ENCODE data around the gene FRMPD4.

The FRMPD4 gene

DNA sequence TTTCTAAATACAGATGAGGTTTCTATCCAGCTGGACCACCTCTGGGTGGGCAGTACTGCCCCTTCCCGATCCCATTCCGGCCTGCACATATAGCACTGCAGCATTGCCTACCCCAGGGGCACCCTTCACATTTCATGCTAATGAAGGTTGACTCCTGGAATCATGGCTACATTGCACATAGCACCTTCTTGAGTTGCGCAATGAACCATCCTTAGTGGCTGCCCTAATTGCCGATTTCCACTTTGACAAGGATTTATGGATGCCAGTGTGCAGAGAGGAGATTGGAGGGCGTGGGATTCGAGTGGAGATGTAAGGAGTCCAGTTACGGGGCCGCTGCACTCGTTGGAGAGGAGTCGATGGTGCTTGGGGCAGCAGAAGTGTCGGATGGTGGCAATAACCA lies 229.0 kb downstream of the FRMPD4 start:
- DNase-seq (ENCODE audit: low spot score), result no peak

- no peak for DNase-seq (ENCODE audit: low spot score)
These were observed 232.3 kb downstream of the FRMPD4 start for GRCh38 chrX:12370497-12370986.

DNA sequence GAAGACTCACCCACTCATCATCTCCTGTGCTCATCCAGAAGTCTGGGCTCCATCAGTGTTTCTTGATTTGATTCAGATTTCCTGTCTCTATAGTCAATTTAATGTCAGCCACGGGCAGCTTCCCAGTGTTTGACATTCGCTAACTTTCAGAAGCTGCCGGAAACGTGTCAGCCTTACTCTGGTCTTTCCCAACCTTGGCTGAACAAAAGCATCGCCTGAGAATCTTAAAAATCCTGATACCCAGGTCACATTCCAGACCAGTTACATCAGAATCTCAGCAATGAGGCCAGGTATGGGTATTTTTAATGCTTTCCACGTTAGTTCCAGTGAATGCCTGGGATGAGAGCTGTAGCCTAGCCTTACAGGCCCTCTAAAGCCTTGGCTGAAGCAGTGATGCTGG lies 233.8 kb downstream of the FRMPD4 start:
- DNase-seq (ENCODE audit: low spot score), result no peak

- no peak for DNase-seq (ENCODE audit: low spot score)
These were observed 236.0 kb downstream of the FRMPD4 start for GRCh38 chrX:12374286-12374685.

DNA sequence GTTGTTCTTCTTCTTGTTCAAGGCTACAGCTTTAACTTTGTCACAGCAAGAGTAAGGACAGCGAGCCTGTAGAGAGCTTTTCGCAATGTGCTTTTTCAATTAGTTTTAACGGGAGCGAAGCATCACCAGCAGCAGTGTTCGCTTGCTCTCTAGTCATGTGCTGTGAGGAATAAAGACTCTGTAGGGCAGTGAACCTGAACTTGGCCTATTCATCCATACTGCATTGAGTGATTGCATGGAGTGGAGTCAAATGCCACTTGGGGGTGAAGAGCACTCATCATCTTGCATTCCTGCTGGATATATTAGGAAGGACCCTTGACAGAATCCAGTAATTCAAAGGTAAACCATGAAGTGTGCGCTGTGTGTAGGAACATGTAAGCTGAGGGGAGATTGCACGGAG lies 240.0 kb downstream of the FRMPD4 start:
- no peak for DNase-seq (ENCODE audit: low spot score)

GRCh38 chrX:12378706-12379105 lies 240.4 kb downstream of the FRMPD4 start:
- DNase-seq (ENCODE audit: low spot score), result no peak

DNA sequence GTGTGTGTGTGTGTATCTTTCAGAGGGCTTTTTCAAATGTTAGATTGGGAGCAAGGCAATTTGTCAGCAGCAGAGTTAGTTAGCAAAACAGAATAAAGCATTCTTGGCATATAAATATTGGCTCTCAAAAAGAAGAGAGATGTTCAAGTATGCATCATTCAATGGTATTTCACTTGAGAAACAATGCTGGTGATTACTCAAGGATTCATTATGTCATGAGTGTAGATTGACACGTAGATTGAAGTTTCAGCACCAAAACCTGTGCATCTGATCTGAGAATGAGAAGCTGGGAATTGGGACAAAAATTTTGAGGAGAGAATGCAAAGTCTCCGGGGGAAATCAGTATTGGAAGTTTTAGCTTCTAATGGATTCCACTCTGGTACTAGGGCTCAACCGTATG lies 241.4 kb downstream of the FRMPD4 start:
- DNase-seq (ENCODE audit: low spot score), result no peak

DNA sequence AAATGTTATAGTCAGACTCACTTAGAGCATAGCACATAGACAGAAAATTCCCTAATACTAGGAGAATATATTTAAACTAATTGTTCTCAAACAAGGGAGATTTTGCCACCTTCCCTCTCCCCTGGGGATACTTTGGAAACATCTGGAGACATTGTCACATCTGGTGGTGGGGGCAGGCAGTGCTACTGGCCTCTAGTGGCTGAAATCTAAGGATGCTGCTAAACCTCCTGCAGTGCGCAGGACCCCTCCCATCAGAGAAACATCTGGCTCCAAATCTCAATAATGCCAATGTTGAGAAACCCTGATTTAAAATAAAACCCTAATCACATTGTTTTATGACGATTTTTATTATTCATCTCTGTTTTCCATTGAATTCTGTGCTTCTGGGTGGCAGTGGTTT lies 244.9 kb downstream of the FRMPD4 start:
- DNase-seq (ENCODE audit: low spot score), result no peak

- no peak for DNase-seq (ENCODE audit: low spot score)
These were observed 252.0 kb downstream of the FRMPD4 start for GRCh38 chrX:12390301-12390700.

GRCh38 chrX:12396584-12396983 lies 258.3 kb downstream of the FRMPD4 start:
- DNase-seq (ENCODE audit: low spot score), result no peak

DNA sequence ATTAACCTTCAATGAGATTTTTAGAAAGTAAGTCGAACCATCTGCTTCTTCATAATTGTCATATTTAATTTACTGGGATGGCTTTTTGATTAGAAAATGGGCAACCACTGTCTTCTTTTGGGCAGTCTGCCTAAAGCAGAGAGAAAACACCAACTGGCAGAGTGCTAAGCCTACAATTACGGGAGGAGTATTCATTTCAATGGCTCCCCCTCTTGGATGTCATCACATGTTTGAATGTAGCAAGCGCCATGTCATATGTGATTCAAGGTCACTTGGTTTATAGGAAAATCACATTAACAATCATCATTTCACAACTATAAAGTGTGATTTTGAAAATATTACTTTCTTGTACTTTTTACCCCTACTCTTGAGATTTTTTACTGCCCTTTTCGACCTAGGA lies 261.9 kb downstream of the FRMPD4 start:
- no peak for DNase-seq (ENCODE audit: low spot score)

DNA sequence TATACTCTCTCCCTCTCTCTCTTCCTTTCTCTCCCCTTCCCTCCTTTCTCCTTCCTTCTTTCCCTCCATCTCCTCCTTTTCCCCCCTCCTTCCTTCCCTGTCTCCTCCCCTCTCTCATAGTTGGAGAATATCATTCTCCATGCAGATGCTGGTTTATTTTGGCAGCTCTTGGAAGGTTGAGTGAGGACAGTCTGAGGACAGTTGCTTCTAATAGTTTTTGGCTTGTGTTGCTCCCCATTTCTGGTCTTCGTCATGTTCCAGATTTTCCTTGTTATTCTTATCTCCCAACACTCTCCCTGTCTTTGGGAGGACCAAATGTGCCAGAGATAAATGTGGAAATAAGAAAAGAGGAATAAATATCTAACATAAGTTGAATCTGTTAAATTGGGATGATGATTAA lies 263.0 kb downstream of the FRMPD4 start:
- no peak for DNase-seq (ENCODE audit: low spot score)

- DNase-seq (ENCODE audit: low spot score), result no peak
These were observed 265.3 kb downstream of the FRMPD4 start for GRCh38 chrX:12403474-12404082.

- no peak for DNase-seq (ENCODE audit: low spot score)
These were observed 267.0 kb downstream of the FRMPD4 start for GRCh38 chrX:12405306-12405705.

DNA sequence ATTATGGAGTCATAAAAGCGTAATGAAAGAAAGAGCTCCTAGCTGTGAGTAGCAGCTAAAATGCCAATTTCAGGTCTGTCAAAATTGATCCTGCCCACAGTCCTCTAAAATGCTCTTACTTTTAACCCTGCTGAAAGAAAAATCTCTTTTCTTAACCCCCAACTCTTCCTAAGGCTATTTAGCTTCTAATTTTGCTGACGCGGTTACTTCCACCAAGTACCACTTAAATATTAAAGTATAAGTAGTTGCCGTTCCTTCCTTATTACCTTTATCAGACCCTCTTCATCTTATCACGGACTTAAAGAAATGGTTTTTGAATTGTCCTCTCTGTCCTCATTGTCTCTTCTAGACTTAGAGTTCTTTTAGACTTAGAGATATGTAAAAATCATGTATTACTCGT lies 272.2 kb downstream of the FRMPD4 start:
- DNase-seq (ENCODE audit: low spot score), result no peak

GRCh38 chrX:12411831-12412230 lies 273.6 kb downstream of the FRMPD4 start:
- no peak for DNase-seq (ENCODE audit: low spot score)

- DNase-seq (ENCODE audit: low spot score), result no peak
These were observed 274.3 kb downstream of the FRMPD4 start for GRCh38 chrX:12412561-12412960.

GRCh38 chrX:12419591-12419990 lies 281.3 kb downstream of the FRMPD4 start:
- DNase-seq (ENCODE audit: low spot score), result no peak

DNA sequence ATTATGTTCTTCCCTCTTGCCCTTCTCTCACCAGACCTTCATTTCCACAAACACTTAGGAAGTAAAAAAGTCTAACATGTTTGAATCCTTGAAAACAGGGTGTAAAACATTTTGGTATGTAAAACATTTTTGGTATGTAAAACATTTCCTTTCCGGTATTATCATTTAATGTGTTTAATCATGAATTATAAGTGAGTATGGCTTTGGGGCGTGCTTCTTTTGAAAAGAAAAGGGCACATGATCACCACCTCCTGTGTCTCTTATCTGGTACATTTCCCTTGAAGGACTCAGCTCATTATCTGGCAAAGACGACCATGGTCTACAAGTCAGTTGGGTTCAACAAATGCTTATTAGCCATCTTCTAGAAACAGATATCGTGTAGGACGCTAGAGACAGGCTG lies 283.6 kb downstream of the FRMPD4 start:
- no peak for DNase-seq (ENCODE audit: low spot score)

DNA sequence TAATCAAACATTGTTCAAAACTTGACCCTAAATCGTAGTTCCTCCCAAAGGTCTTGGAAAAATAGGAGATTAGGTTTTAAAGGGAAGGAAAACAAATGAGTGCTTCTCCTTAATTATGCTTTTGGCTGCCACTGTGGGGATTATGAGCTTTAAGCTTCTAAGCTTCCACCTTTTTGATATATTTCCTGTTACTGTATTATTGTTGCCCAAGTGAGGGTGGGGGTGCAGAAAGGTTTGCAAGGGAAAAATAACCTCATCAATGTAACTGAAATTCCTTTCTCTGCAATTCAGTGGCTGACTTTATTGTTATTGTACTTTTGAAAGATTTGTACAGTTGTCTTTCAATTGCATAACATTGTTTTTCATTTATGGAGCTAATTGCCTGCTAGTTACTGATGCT lies 285.1 kb downstream of the FRMPD4 start:
- no peak for DNase-seq (ENCODE audit: low spot score)

- no peak for DNase-seq (ENCODE audit: low spot score)
These were observed 287.2 kb downstream of the FRMPD4 start for GRCh38 chrX:12425496-12425895.

DNA sequence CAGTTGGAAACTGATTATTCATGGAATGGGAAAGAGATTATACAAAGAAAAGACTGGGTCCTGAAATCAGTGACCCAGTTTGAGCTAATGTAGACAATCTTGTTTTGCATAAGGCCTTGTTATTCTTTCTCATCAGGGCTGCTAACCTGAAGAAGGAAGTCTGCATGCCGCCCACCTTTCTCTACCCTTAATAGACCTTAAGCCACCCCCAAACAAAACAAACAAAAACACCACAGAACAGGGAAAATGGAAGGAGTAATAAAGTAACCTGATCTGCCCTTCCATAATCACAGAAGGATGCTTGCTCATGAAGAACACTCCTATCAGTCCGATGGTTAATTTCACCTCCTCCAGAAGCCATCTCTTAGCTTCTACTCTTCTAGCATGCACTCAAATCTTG lies 288.1 kb downstream of the FRMPD4 start:
- no peak for DNase-seq (ENCODE audit: low spot score)

- DNase-seq (ENCODE audit: low spot score), result no peak
These were observed 296.2 kb downstream of the FRMPD4 start for GRCh38 chrX:12434493-12434892.

- DNase-seq (ENCODE audit: low spot score), result no peak
These were observed 301.1 kb downstream of the FRMPD4 start for GRCh38 chrX:12439416-12439815.

DNA sequence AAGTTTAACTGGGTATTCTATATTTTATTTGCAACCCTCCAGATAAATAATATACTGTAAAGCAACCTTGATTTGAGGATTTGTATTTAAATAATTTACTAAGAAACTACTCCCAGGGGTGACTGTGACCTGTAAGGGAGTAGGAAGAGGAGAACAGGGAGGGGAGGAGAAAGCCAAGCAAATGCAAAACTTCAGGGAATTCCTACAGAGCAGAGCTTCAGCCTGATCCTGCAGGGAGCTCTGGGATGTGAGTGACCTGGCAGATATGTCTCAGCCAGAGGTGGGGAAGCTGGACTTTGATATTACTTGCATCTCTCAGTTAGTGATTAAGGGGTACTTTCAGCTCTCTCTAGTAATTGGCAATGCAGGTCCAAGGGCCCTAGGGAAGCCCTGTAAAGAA lies 302.0 kb downstream of the FRMPD4 start:
- no peak for DNase-seq (ENCODE audit: low spot score)

All from HuH-7.5 (cell line).